ENCODE data around the gene ACTL8.

The ACTL8 gene, protein sequence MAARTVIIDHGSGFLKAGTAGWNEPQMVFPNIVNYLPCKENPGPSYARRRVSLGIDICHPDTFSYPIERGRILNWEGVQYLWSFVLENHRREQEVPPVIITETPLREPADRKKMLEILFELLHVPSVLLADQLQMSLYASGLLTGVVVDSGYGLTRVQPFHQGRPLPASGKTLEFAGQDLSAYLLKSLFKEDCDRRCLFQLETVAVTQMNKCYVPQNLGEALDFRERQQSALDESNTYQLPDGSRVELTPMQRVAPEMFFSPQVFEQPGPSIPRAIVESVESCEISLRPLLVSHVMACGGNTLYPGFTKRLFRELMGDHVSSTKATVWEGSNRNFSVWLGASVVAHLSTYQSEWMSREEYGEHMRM

DNA sequence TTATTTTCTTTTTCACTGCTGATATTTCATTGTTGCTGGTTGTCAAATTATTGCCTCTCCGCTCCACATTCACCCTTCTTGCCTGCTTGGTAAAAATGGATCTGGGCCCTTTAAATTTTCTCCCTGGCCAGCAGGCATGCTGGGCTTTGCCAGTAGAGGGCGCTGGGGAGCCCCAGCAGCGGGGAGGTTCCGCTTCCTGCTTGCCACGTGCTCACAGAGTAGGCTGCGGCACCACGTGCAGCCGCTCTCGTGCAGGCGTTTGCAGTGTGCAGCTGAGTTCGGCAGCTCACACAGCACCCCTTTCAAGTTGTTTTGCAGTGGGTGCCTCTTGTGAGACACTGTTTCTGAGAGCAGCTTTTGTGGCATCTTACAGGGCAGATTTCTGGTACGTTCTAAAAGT, at the start of gene ACTL8:
Gene ACTL8, plus strand, starts transcription at position 214 of the 400 bp plus-strand sequence. CDS start 67,676 bp downstream, outside the sequence.
- H3K4me3 ChIP-seq (ENCODE audit: low read length), result no peak within 1 kb of the TSS
- H4K20me1 ChIP-seq (ENCODE audit: insufficient read depth, low read length), result no peaks in the 10 kb centered on the region
- H3K4me1 ChIP-seq (ENCODE audit: low read length), result no peaks in the 10 kb centered on the region
- H3K9me3 ChIP-seq (ENCODE audit: insufficient read depth, low read length), result peaks cover 4% of the 10 kb centered on the region
- H2AFZ ChIP-seq (ENCODE audit: low read depth, low read length), result no peak within 1 kb of the TSS
- H3K36me3 ChIP-seq (replicated peaks; ENCODE audit: low read depth, low read length), result no peaks in the 10 kb centered on the region
- H3K79me2 ChIP-seq (ENCODE audit: low read length), result no peaks in the 10 kb centered on the region
- H3K4me2 ChIP-seq (ENCODE audit: low read length), result no peak within 1 kb of the TSS
- H3K27ac ChIP-seq (ENCODE audit: low read length), result no peak within 1 kb of the TSS
- TF ChIP-seq EZH2phosphoT487 (IDR thresholded peaks at IDR 0.05; ENCODE audit: low read depth), result no peak
- TF ChIP-seq, protein P1, sequence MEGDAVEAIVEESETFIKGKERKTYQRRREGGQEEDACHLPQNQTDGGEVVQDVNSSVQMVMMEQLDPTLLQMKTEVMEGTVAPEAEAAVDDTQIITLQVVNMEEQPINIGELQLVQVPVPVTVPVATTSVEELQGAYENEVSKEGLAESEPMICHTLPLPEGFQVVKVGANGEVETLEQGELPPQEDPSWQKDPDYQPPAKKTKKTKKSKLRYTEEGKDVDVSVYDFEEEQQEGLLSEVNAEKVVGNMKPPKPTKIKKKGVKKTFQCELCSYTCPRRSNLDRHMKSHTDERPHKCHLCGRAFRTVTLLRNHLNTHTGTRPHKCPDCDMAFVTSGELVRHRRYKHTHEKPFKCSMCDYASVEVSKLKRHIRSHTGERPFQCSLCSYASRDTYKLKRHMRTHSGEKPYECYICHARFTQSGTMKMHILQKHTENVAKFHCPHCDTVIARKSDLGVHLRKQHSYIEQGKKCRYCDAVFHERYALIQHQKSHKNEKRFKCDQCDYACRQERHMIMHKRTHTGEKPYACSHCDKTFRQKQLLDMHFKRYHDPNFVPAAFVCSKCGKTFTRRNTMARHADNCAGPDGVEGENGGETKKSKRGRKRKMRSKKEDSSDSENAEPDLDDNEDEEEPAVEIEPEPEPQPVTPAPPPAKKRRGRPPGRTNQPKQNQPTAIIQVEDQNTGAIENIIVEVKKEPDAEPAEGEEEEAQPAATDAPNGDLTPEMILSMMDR (IDR thresholded peaks at IDR 0.05; ENCODE audit: low read depth, low read length), result no peak
- H3K27me3 ChIP-seq (ENCODE audit: low read depth, low read length), result no peaks in the 10 kb centered on the region
- H3K9ac ChIP-seq (ENCODE audit: low read length), result no peak within 1 kb of the TSS

DNA sequence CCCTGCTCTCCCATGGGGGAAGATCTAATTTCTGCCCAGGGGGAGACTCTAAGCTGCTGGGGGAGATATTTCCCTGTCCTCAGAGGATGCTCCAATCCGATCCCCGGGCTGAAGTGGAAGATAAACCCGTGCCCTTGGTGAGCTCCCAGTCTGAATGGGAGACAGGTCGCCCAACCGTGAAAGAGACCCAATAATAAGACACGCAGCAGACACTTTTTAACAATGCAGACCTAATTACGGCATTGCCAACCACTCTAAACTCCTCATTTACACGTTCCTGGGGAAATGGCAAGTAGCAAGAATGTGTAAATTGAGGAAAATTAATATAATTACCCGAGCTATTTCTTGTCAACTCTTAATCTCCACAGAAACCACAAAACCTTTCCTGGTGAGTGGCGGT, 48.7 kb upstream of the ACTL8 start:
- Histone ChIP-seq H3K27me3 (ENCODE audit: low read depth, low read length) (no peaks in the 10 kb centered on the region), H2AFZ (ENCODE audit: low read depth, low read length) (no peak overlapping the region), H3K27ac (ENCODE audit: low read length) (no peak overlapping the region), H3K9me3 (ENCODE audit: insufficient read depth, low read length) (no peaks in the 10 kb centered on the region; the same call in 1 of the 2 replicates), H3K79me2 (ENCODE audit: low read length) (no peaks in the 10 kb centered on the region), H4K20me1 (ENCODE audit: insufficient read depth, low read length) (no peaks in the 10 kb centered on the region), H3K4me1 (ENCODE audit: low read length) (no peaks in the 10 kb centered on the region), H3K36me3 (replicated peaks; ENCODE audit: low read depth, low read length) (no peaks in the 10 kb centered on the region), H3K4me2 (ENCODE audit: low read length) (no peak overlapping the region), H3K9ac (ENCODE audit: low read length) (no peak overlapping the region), H3K4me3 (ENCODE audit: low read length) (no peak overlapping the region)
- TF ChIP-seq EZH2phosphoT487 (IDR thresholded peaks at IDR 0.05; ENCODE audit: low read depth), result no peak
- TF ChIP-seq, protein P1 (IDR thresholded peaks at IDR 0.05; ENCODE audit: low read depth, low read length), result no peak

DNA sequence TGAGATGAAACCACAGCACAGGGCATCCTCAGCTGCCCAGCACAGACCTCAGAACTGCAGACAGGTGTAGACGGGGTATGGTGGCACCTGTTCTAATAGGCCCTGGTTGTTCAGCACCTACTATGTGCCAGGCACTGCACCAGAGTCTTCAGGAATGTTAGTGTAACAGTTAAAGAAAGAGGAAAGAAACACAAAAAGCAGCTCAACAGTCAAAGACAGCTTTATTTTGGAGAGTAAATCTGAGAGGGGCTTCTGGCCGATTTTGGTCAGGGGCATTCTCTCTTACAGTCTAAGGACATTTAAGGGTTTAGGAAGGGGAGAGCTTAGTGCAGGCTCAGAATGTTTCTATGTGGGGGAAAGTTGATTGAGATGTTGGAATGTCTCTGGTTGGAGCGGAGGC, 45.2 kb upstream of the ACTL8 start:
- no peak overlapping the region for H3K27ac ChIP-seq (ENCODE audit: low read length)
- H3K9me3 ChIP-seq (ENCODE audit: insufficient read depth, low read length), result no peaks in the 10 kb centered on the region; the same call in 1 of the 2 replicates
- H2AFZ ChIP-seq (ENCODE audit: low read depth, low read length), result no peak overlapping the region
- TF ChIP-seq EZH2phosphoT487 (IDR thresholded peaks at IDR 0.05; ENCODE audit: low read depth), result no peak
- TF ChIP-seq, protein P1 (IDR thresholded peaks at IDR 0.05; ENCODE audit: low read depth, low read length), result no peak
- H3K36me3 ChIP-seq (replicated peaks; ENCODE audit: low read depth, low read length), result no peaks in the 10 kb centered on the region
- no peaks in the 10 kb centered on the region for H3K4me1 ChIP-seq (ENCODE audit: low read length)
- no peak overlapping the region for H3K4me3 ChIP-seq (ENCODE audit: low read length)
- H3K9ac ChIP-seq (ENCODE audit: low read length), result no peak overlapping the region
- no peaks in the 10 kb centered on the region for H3K79me2 ChIP-seq (ENCODE audit: low read length)
- no peaks in the 10 kb centered on the region for H4K20me1 ChIP-seq (ENCODE audit: insufficient read depth, low read length)
- no peak overlapping the region for H3K4me2 ChIP-seq (ENCODE audit: low read length)
- H3K27me3 ChIP-seq (ENCODE audit: low read depth, low read length), result no peaks in the 10 kb centered on the region

DNA sequence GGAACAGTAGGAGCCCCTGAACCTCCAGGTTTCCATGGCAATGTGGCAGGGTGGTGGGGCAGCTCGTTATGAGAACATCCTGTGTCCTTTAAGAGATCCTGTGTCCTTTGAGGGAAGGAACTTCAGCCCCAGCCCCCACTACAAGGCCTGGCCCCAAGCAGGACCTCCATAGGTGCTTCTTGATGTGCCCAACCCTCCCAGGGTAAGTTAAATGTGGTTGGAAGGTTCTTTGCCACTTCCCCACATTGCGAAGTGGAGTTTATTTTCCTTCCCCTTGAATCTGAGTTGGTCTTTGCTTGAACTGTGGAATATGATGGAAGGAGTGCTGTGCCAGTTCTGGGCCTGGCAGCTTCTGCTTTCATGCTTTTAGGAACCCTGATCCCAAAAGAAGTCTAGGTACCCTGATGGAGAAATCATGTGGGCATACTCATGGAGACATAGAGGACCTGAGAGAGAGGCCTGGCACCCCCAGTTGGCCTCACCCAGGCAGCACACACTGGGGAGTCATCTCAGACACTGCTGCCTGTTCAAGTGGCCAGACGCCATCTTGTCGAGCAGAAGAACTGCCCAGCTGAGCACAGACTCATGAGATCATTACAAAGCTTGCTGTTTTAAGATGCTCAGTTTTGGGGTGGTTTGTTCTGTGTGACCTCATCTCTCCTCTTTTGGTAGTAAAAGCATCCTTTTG, 44.1 kb upstream of the ACTL8 start:
- Histone ChIP-seq H2AFZ (ENCODE audit: low read depth, low read length) (no peak overlapping the region), H3K27ac (ENCODE audit: low read length) (no peak overlapping the region), H3K36me3 (replicated peaks; ENCODE audit: low read depth, low read length) (no peaks in the 10 kb centered on the region), H3K9me3 (ENCODE audit: insufficient read depth, low read length) (no peaks in the 10 kb centered on the region; the same call in 1 of the 2 replicates), H3K4me2 (ENCODE audit: low read length) (no peak overlapping the region), H3K4me1 (ENCODE audit: low read length) (no peaks in the 10 kb centered on the region), H3K79me2 (ENCODE audit: low read length) (no peaks in the 10 kb centered on the region), H3K9ac (ENCODE audit: low read length) (no peak overlapping the region), H3K27me3 (ENCODE audit: low read depth, low read length) (no peaks in the 10 kb centered on the region), H3K4me3 (ENCODE audit: low read length) (no peak overlapping the region), H4K20me1 (ENCODE audit: insufficient read depth, low read length) (no peaks in the 10 kb centered on the region)
- TF ChIP-seq EZH2phosphoT487 (IDR thresholded peaks at IDR 0.05; ENCODE audit: low read depth), result no peak
- TF ChIP-seq, protein P1 (IDR thresholded peaks at IDR 0.05; ENCODE audit: low read depth, low read length), result no peak
